CD14-positive monocyte (primary cell): ENCODE results near the gene PLAC9. TPM values are rescaled to one million over a fixed set of nuclear protein-coding genes. Genes with fewer than 3 reads are reported as not detected.

Source experiments
- DNase-seq, 3 donors: peaks; one replicate each; pipeline ENCODE4 v3.0.0-alpha.2; 2011 to 2022
- H2AFZ ChIP-seq: 2 replicates; pipeline ENCODE4 v1.6.0; 2012; ENCODE audit warnings: mild to moderate bottlenecking, low read depth, low read length, inconsistent platforms; ENCODE audit not compliant: insufficient read depth, poor library complexity, severe bottlenecking
- H3K27ac ChIP-seq, 2 donors: 1 replicate in 1 of 2; 2 replicates in 1 of 2; pipeline ENCODE4 v1.5.1; 2012 to 2013; ENCODE audit warnings: low read length in 2 of 2, control low read depth in 1 of 2, inconsistent platforms in 1 of 2, low read depth in 1 of 2, mild to moderate bottlenecking in 1 of 2
- H3K27me3 ChIP-seq, 2 donors: one replicate each; pipeline versions ENCODE4 v1.6.0 to v1.6.1; 2011 to 2013; ENCODE audit warnings: low read length in 2 of 2; ENCODE audit not compliant: control insufficient read depth in 2 of 2, insufficient read depth in 2 of 2
- H3K36me3 ChIP-seq, 2 donors: replicated peaks in 1 of 2; 1 replicate in 1 of 2; 2 replicates in 1 of 2; pipeline versions ENCODE4 v1.5.1 to v1.6.1; 2012 to 2013; ENCODE audit warnings: low read length in 2 of 2, control low read depth in 1 of 2, inconsistent platforms in 1 of 2, mild to moderate bottlenecking in 1 of 2; ENCODE audit not compliant: insufficient read depth in 2 of 2, control insufficient read depth in 1 of 2
- H3K4me1 ChIP-seq, 2 donors: 1 replicate in 1 of 2; 2 replicates in 1 of 2; pipeline versions ENCODE4 v1.5.1 to v1.6.1; 2012 to 2013; ENCODE audit warnings: low read length in 2 of 2, control low read depth in 1 of 2, inconsistent platforms in 1 of 2, mild to moderate bottlenecking in 1 of 2, moderate library complexity in 1 of 2; ENCODE audit not compliant: insufficient read depth in 2 of 2, control insufficient read depth in 1 of 2
- H3K4me2 ChIP-seq: replicated peaks from 2 replicates; pipeline ENCODE3; 2012; ENCODE audit warnings: low read length, moderate library complexity, mild to moderate bottlenecking; ENCODE audit not compliant: poor library complexity, severe bottlenecking; ENCODE audit errors: extremely low read depth
- H3K4me3 ChIP-seq, 3 experiments: fragments of 200-600 bp in 1 of 3; sonication (generic) in 1 of 3; replicated peaks in 1 of 3; 1 replicate in 2 of 3; 2 replicates in 1 of 3; pipeline ENCODE4 v1.5.1; 2011 to 2013; ENCODE audit warnings: low read length in 3 of 3, mild to moderate bottlenecking in 3 of 3, control low read depth in 2 of 3, low read depth in 2 of 3, inconsistent platforms in 1 of 3, moderate library complexity in 1 of 3
- H3K79me2 ChIP-seq: 2 replicates; pipeline ENCODE4 v1.6.0; 2012; ENCODE audit warnings: mild to moderate bottlenecking, control low read depth, inconsistent platforms, low read length, moderate library complexity; ENCODE audit not compliant: insufficient read depth
- H3K9ac ChIP-seq: 2 replicates; pipeline ENCODE4 v1.6.0; 2017; ENCODE audit warnings: low read length, mild to moderate bottlenecking; ENCODE audit not compliant: insufficient read depth, poor library complexity, severe bottlenecking
- H3K9me3 ChIP-seq, 2 donors: replicated peaks in 1 of 2; 1 replicate in 1 of 2; 2 replicates in 1 of 2; pipeline versions ENCODE4 v1.5.1 to v1.6.1; 2012 to 2013; ENCODE audit warnings: low read length in 2 of 2, control low read depth in 1 of 2; ENCODE audit not compliant: control insufficient read depth in 1 of 2, insufficient read depth in 1 of 2
- H4K20me1 ChIP-seq: 2 replicates; pipeline ENCODE4 v1.6.0; 2012; ENCODE audit warnings: mild to moderate bottlenecking, low read length, control low read depth, moderate library complexity; ENCODE audit not compliant: insufficient read depth
- H3K27ac Mint-ChIP-seq, 7 donors: one replicate each; pipeline ENCODE4 v1.8.0; 2020; ENCODE audit warnings: mild to moderate bottlenecking in 7 of 7, mixed read lengths in 7 of 7, moderate library complexity in 6 of 7, inconsistent platforms in 2 of 7
- H3K27me3 Mint-ChIP-seq, 3 donors: one replicate each; pipeline ENCODE4 v1.8.0; 2021 to 2022; ENCODE audit warnings: low read depth in 3 of 3, mild to moderate bottlenecking in 3 of 3, mixed read lengths in 3 of 3, moderate library complexity in 3 of 3, inconsistent platforms in 1 of 3
- H3K36me3 Mint-ChIP-seq, 2 donors: one replicate each; pipeline ENCODE4 v1.8.0; 2020; ENCODE audit warnings: mixed read lengths in 2 of 2, inconsistent platforms in 1 of 2, mild to moderate bottlenecking in 1 of 2
- H3K4me1 Mint-ChIP-seq: one replicate; pipeline ENCODE4 v1.8.0; 2020; ENCODE audit warnings: mild to moderate bottlenecking, mixed read lengths
- H3K4me3 Mint-ChIP-seq, 2 donors: one replicate each; pipeline ENCODE4 v1.8.0; 2020; ENCODE audit warnings: mild to moderate bottlenecking in 2 of 2, mixed read lengths in 2 of 2, moderate library complexity in 1 of 2
- H3K9me3 Mint-ChIP-seq, 7 donors: one replicate each; pipeline ENCODE4 v1.8.0; 2020 to 2022; ENCODE audit warnings: mixed read lengths in 7 of 7, mild to moderate bottlenecking in 6 of 7, moderate library complexity in 6 of 7, inconsistent platforms in 2 of 7
- WGBS: methylation state at CpG from one replicate; pipeline ENCODE4 v1.1.5; 2013; ENCODE audit warnings: missing lambda C conversion rate; ENCODE audit not compliant: insufficient coverage; 5-methylcytosine and 5-hydroxymethylcytosine counted together
- intact Hi-C, 2 donors: fragments of 100-400 bp; cut with micrococcal nuclease; formaldehyde crosslinking; loops; one replicate each; pipeline versions ENCODE4 v1.15.0 to v1.15.1; 2023
- polyA plus RNA-seq, 3 donors: library from polyadenylated mRNA; depleted of rRNA in 1 of 3; unstranded in 2 of 3; stranded (reverse) in 1 of 3; fragments of 300-500 nt in 2 of 3; fragments of >200 nt in 1 of 3; fragmentation: Illumina TruSeq in 2 of 3; gene quantifications; 1 replicate in 2 of 3; 2 replicates in 1 of 3; pipeline ENCODE4 v1.2.3, GENCODE V29; 2012 to 2021
- TF ChIP-seq, protein P1 (sequence below): fragments of 200-600 bp; IDR thresholded peaks from one replicate; pipeline ENCODE4 v1.8.0; 2022; ENCODE audit warnings: antibody characterized with exemption, mild to moderate bottlenecking

Gene PLAC9
- polyA plus RNA-seq, 3 donors: not detected

DNA sequence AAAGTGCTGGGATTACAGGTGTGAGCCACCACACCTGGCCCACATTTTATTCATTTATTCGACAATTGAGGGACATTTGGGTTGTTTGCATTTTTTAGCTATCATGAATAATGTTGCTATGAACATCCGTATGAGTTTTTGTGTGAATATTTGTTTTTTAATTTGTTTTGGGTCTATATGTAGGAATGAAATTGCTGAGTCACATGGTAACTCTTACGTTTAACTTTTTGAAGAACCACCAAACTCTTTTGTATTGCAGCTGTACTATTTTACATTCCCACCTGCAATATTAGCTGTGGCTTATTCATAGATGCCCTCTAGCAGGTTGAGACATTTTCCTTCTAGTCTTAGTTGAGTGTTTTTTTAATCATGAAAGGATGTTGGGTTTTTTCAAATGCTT lies 14.4 kb downstream of the PLAC9 start:
- Histone ChIP-seq H4K20me1 (peaks cover 6% of the 10 kb centered on the region), H3K9ac (no peak overlapping the region), H3K79me2 (no peaks in the 10 kb centered on the region), H3K4me1 (peaks cover 12 to 14% of the 10 kb centered on the region in 2 donors), H3K36me3 (peaks cover 19 to 22% of the 10 kb centered on the region in 2 donors), H2AFZ (no peak overlapping the region), H3K27ac (no peak overlapping the region), H3K4me2 (no peak overlapping the region), H3K9me3 (no peaks in the 10 kb centered on the region), H3K4me3 (no peak overlapping the region), H3K27me3 (peaks cover 0 to 5% of the 10 kb centered on the region in 2 donors)
- Mint-ChIP-seq H3K4me3 (no peak overlapping the region), H3K36me3 (peaks cover 34 to 40% of the 10 kb centered on the region in 2 donors), H3K27ac (no peak overlapping the region), H3K27me3 (peaks cover 6 to 19% (median 10%) of the 10 kb centered on the region in 3 donors), H3K4me1 (peaks cover 21% of the 10 kb centered on the region), H3K9me3 (peaks cover 0 to 2% (median 0%) of the 10 kb centered on the region in 7 donors)
- no peak for DNase-seq
- TF ChIP-seq, protein P1, sequence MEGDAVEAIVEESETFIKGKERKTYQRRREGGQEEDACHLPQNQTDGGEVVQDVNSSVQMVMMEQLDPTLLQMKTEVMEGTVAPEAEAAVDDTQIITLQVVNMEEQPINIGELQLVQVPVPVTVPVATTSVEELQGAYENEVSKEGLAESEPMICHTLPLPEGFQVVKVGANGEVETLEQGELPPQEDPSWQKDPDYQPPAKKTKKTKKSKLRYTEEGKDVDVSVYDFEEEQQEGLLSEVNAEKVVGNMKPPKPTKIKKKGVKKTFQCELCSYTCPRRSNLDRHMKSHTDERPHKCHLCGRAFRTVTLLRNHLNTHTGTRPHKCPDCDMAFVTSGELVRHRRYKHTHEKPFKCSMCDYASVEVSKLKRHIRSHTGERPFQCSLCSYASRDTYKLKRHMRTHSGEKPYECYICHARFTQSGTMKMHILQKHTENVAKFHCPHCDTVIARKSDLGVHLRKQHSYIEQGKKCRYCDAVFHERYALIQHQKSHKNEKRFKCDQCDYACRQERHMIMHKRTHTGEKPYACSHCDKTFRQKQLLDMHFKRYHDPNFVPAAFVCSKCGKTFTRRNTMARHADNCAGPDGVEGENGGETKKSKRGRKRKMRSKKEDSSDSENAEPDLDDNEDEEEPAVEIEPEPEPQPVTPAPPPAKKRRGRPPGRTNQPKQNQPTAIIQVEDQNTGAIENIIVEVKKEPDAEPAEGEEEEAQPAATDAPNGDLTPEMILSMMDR: no peak
- WGBS: no CpG with 5 or more reads among the region's 3 CpGs
- intact Hi-C loops: loop anchor here in 1 of 2 donors (5.0 kb wide), 1 partner anchor 60 kb away; the partner anchor contains the start of gene ANXA11

DNA sequence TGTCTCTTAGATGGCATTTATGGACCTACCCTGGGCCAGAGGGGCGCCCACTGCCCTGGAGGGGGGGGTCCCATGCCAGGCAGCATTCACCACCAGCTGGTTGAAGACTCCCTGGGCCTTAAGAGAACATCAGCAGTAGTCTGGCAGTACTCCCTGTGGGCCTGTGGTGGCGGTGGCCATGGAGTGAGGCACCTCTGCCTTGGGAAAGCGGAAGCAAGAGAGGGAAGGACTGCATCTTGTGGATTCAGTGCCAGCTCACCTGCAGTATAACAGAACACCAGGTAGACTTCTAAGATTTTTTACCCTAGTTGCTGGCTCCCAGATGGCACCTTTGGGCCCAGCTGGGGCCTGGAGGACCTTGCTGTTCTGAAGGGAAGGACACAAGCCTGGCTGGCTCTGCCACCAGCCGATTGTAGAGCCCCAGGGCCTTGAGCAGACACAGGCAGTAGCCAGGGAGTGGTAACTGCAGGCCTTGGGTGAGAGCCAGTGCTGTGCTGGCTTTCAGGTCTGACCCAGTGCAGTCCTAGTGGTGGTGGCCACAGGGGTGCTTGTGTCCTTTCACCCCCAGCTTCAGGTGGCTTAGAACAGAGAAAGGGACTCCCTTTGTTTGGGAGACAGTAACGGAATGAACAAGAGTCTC lies 15.8 kb downstream of the PLAC9 start:
- H2AFZ ChIP-seq: no peak overlapping the region
- no peak overlapping the region for H3K4me3 ChIP-seq
- H3K4me1 ChIP-seq: peaks cover 12 to 14% of the 10 kb centered on the region in 2 donors
- H3K4me2 ChIP-seq: no peak overlapping the region
- H3K9ac ChIP-seq: no peak overlapping the region
- H3K36me3 Mint-ChIP-seq: peaks cover 45 to 54% of the 10 kb centered on the region in 2 donors
- intact Hi-C loops: loop anchor here in 1 of 2 donors (5.0 kb wide), 1 partner anchor 59 kb away; the partner anchor contains the start of gene ANXA11
- no peak overlapping the region for H3K4me3 Mint-ChIP-seq
- H3K9me3 ChIP-seq: no peaks in the 10 kb centered on the region
- peaks cover 12% of the 10 kb centered on the region for H4K20me1 ChIP-seq
- H3K36me3 ChIP-seq: peaks cover 31 to 35% of the 10 kb centered on the region in 2 donors
- peaks cover 0 to 5% of the 10 kb centered on the region in 2 donors for H3K27me3 ChIP-seq
- 100% methylated on average over 5 of the region's 5 CpGs for WGBS
- H3K4me1 Mint-ChIP-seq: peaks cover 21% of the 10 kb centered on the region
- H3K27ac ChIP-seq: no peak overlapping the region
- H3K27me3 Mint-ChIP-seq: peaks cover 3 to 16% (median 10%) of the 10 kb centered on the region in 3 donors
- H3K9me3 Mint-ChIP-seq: peaks cover 0 to 2% (median 0%) of the 10 kb centered on the region in 7 donors
- no peak for DNase-seq
- TF ChIP-seq, protein P1: no peak
- peak overlapping the region in 2 of 7 donors; percentile 1 to 4 for H3K27ac Mint-ChIP-seq
- H3K79me2 ChIP-seq: no peaks in the 10 kb centered on the region
